Measurements from ENCODE around the gene NIM1K.
"Not testable (repeated sequence)": the region's sequence is repeated elsewhere in the genome, so short reads cannot be mapped to it uniquely, and the experiment has no call there.

Gene NIM1K

DNA sequence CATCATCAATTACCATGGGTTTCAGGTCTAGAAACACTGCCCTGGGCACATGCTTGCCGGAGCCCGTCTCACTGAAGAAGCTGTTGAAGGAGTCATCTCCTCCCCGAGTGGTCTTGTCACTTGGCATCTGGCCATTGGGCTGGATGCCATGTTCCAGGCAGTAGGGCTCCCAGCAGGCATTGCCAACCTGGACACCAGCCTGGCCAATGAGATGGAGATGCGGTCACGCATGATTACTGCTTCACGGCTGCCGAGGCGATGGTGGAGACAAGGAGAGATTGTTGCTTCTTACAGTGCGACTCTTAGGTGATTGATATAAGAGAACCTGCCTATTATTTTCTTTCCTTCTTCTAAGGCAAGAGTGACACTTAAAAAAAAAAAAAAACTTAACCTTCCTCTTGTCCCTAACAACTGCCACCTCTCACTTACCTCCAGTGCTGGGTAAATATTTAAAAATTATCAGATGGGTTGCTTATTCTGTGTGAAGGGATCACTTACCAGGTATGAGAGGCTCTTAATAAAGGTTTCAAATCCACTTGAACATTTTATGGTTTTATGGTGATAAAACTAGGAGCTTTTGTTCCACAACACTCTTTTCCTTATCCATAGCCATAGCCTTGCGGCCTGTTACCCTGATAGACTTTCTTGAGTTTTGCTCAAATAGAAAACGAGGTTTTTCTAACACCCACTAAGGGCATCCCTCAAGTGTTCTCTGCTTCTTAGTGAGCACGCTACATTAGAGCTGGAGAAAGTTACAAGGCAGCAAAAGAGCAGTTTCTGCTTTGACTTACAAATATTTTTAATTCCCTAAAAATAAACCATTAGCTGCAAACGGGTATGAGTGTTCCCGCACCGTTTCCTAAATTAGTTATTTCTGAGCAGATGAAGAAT is 41.2 kb downstream of the NIM1K start:
- no peak for DNase-seq

DNA sequence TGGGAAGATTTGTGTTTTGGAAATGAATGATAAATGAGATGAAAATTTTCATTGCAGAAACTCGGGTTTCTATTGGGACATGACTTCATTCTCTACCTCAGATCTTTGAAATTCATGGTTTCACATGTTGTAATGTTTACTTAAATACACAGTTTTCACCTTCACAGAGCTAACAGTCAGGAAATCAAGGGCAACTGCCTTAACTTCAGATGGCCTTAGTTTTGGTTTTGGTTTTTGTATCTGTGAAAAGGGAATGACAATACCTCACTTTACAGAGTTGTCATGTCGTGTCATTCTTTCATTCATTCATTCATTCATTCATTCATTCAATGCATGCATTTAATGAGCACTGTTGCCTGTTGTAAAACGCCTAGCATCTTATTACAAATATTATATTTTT is 41.9 kb downstream of the NIM1K start:
- no peak for DNase-seq

- DNase-seq: no peak
These were observed 44.8 kb downstream of the NIM1K start for GRCh38 chr5:43236653-43237355.

GRCh38 chr5:43242196-43242595 is 50.2 kb downstream of the NIM1K start:
- DNase-seq: no peak

GRCh38 chr5:43243270-43243669 is 51.2 kb downstream of the NIM1K start:
- no peak for DNase-seq

DNA sequence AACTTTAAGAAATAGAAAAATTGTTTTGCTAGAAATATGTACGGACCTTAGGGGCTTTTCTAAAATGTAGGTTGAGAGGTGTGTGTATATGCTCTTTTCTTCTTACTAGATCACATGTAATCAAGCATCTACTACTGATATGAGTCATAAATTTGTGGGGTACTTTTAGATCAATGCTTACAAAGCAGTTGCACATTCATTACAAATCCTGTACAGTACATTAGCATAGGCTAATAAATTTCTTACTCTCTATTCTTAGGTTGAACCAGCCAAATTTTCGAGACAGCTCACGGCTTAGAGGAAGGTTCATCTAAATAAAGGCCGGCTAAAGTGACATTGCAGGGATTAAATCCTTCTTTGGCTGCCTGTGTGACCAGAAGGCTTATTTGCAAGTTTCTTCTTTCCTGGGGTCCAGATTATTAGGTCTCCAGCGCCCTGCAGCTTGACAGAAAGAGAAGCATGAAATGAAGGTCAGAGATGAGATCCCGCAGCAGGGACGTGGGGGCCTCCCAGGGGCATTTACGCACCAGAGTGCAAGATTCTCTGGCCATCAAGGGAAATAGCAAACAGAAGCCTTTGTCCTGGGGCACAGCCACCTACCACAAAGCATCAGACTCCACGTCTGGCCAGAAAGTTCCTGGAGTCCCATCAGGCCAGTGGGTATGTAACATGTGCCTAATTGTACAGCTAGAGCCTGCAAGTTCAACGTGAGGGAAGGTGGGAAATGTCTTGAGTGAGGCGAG is 53.0 kb downstream of the NIM1K start:
- DNase-seq: no peak

DNA sequence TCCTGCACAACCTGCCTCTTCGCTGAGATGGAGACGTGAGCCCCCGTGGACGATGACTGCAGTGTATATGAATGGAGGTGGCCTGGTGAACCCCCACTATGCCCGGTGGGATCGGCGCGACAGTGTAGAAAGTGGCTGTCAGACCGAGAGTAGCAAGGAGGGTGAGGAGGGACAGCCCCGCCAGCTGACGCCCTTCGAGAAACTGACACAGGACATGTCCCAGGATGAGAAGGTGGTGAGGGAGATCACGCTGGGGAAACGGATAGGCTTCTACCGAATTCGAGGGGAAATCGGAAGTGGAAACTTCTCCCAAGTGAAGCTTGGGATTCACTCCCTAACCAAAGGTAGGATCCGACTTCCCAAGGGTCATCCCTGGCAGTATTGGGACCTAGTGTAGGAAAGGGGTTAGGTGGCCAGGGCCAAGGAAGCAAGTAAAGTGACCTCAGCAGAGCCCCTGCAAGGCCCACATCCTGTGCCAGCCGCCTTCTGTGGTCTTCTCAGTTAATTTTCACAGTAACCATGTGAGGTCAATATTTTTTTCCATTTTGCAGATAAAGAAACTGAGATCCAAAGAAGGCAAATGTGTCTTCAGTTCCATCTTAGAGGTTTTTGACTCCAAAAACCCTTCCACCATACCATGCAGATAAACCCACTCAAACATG is 53.8 kb downstream of the NIM1K start:
- no peak for DNase-seq

GRCh38 chr5:43251754-43252153 is 59.7 kb downstream of the NIM1K start:
- no peak for DNase-seq

- DNase-seq: no peak
These were observed 63.7 kb downstream of the NIM1K start for GRCh38 chr5:43255704-43256103.

DNA sequence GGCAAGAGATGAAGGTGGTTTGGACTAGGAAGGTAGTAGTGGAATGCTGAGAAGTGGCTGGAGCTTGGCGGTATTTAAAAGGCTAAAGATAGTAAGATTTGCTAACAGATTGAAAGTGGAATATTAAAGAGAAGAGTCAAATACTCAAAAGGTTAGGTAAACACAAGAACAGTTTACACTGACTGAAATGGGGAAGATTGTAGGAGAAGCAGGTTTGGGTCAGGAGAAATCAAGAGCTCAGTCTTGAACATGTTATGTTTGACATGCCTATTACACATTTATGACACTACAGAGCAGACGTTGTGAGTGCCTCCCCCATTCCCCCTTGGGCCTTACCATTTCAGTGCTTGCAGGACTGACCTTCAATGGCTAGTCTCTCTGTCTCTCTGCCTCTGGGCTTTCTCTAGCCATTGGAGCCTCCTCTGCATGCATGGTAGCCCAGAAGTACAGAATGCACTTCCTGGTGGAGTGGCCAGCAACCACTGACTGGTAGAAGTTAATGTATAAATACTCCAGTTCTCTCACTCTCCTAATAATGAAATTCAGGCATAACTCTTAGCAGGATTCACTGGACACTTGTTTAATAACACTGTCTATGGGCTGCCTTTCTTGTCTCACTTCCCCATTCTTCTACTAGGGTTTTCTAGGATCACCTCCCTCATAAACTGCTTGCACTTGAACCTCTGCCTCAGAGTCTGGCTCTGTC is 64.4 kb downstream of the NIM1K start:
- no peak for DNase-seq

DNA sequence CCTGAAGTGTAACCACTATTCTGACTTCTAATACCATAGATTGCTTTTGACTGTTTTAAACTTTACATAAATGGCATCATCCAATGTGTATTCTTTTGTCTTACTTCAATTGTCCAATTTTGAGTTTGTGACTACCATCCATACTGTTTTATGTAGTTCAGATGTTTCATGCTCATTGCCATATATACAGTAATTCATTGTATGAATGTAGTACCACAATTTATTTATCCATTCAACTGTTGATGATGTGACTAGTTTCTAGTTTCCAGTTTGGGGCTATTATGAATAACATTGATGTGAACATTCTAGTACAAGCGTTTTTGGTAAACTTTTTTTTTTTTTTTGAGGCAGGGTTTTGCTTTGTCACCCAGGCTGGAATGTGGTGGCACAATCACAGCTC is 66.1 kb downstream of the NIM1K start:
- no peak for DNase-seq

DNA sequence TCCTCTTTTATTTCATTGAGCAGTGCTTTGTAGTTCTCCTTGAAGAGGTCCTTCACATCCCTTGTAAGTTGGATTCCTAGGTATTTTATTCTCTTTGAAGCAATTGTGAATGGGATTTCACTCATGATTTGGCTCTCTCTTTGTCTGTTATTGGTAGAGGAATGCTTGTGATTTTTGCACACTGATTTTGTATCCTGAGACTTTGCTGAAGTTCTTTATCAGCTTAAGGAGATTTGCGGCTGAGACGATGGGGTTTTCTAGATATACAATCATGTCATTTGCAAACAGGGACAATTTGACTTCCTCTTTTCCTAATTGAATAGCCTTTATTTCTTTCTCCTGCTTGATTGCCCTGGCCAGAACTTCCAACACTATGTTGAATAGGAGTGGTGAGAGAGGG is 70.2 kb downstream of the NIM1K start:
- DNase-seq: not testable (repeated sequence)

DNA sequence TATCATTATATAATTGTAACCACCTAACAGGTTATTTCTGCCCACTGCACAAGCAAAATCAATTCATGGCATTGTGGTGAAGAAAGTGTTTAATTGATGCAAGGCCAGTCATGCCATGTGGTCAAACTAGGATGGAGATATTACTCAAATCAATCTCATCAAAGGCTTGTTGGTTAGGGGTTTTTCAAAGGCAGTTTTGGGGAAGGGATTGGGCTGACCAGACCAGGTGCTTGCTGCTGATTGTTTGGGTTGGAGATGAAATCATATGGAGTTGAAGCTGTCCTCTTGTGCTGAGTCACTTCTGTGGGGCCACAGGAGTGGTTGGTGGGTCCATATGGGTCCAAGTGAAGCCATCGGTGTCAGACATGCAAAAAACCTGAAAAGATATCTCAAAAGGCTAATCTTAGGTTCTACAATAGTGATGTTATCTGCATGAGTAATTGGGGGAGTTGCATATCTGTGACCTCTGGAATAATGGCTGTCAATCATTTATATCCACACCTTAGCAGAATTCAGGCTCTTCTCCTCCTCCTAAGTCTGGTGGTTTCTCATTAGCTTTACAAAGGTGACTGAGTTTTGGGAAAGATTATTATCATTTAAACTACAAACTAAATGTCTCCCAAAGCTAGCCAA is 76.3 kb downstream of the NIM1K start:
- no peak for DNase-seq

- no peak for DNase-seq
These were observed 78.6 kb downstream of the NIM1K start for GRCh38 chr5:43270645-43271044.

DNA sequence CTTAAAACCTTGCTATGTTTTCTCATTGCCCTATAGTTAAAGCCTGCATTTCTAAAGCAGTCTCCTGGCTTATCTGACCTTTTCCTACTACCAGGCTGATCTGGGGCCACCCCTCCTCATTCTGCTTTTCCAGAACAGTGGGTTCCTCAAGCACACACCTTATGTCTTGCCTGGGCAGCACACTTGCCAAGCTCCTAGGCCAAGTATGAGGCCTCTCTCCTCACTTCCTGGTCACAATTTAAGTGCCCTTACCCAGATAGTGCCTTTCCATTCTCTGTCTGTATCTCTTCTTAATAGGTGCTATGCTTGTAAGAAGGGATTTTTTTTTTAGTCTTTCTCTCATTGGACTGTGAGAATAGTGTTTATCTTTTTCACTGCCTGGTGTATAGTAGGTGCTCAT is 81.5 kb downstream of the NIM1K start:
- DNase-seq: no peak

GRCh38 chr5:43274435-43275114 is 82.5 kb downstream of the NIM1K start:
- DNase-seq: no peak

GRCh38 chr5:43275391-43275790 is 83.4 kb downstream of the NIM1K start:
- DNase-seq: no peak

GRCh38 chr5:43279548-43280274 is 87.7 kb downstream of the NIM1K start:
- DNase-seq: no peak

GRCh38 chr5:43281840-43282658 is 90.0 kb downstream of the NIM1K start:
- no peak for DNase-seq

DNA sequence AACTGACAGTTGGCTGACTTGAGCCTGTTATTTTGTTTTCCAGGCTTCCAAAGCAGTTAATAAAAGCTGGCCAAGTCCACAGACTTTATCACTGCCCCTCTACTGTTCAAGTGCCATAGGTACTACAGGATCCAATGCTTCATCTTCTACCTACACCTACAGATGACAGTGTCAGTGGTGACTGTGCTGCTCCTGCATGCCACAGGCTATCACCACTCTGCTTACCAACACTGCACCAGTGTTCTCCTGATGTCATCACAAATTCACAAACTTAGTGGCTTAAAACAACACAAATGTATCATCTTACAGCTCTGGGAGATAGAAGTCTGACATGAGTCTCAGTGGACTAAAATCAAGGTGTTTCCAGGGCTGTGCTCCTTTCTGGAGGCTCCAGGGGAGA is 94.6 kb downstream of the NIM1K start:
- DNase-seq: no peak
